ENCODE measurements around the gene GLB1L3. TPM values are rescaled to one million over a fixed set of nuclear protein-coding genes. Genes with fewer than 3 reads are reported as not detected.
"Not testable (repeated sequence)": the region's sequence is repeated elsewhere in the genome, so short reads cannot be mapped to it uniquely, and the experiment has no call there.

Gene GLB1L3
- total RNA-seq, 1 experiment from 2014 or later, result not detected

DNA sequence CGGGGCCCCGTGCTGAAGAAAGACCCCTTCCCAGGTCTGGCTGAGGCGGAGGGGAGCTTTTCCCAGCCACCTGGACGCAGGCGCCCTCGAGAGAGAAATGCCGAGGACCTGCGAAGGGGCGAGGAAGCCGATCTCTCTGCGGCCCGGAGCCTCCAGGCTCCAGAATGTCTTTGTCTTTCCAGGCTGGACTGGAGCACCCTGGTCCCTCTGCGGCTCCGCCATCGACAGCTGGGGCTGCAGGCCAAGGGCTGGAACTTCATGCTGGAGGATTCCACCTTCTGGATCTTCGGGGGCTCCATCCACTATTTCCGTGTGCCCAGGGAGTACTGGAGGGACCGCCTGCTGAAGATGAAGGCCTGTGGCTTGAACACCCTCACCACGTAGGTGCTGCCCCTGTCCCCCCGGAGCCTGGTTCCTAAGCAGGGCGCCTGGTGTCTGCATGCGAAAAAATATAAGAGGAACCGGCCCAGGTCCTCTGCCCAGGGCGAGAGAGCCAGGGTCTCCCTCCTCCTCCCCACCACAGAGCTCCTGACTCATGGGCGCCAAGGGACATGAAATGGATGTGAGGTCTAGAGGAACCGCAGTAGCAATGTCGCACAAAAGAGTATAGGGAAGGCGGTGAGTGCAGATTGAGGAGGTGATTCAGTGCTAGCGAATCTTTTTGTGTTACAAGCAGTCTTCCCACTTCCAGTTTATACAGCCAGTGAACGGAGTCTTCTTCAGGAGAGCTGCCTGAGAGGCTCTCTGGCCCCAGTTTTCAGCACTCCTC lies 66.6 kb downstream of the GLB1L3 start:
- Histone ChIP-seq H3K27me3 (replicated peaks; ENCODE audit: control insufficient read depth, insufficient read depth, low read length) (no peaks in the 10 kb centered on the region), H3K4me1 (peaks cover 5% of the 10 kb centered on the region; the same call in 1 of the 2 replicates), H3K9me3 (no peaks in the 10 kb centered on the region), H3K4me3 (ENCODE audit: low read depth, low read length) (no peak overlapping the region), H3K36me3 (ENCODE audit: control insufficient read depth, insufficient read depth, low read length) (no peaks in the 10 kb centered on the region)
- TF ChIP-seq, protein P1, sequence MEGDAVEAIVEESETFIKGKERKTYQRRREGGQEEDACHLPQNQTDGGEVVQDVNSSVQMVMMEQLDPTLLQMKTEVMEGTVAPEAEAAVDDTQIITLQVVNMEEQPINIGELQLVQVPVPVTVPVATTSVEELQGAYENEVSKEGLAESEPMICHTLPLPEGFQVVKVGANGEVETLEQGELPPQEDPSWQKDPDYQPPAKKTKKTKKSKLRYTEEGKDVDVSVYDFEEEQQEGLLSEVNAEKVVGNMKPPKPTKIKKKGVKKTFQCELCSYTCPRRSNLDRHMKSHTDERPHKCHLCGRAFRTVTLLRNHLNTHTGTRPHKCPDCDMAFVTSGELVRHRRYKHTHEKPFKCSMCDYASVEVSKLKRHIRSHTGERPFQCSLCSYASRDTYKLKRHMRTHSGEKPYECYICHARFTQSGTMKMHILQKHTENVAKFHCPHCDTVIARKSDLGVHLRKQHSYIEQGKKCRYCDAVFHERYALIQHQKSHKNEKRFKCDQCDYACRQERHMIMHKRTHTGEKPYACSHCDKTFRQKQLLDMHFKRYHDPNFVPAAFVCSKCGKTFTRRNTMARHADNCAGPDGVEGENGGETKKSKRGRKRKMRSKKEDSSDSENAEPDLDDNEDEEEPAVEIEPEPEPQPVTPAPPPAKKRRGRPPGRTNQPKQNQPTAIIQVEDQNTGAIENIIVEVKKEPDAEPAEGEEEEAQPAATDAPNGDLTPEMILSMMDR (IDR thresholded peaks at IDR 0.05; ENCODE audit: insufficient read depth in 1 of 2, low read depth in 1 of 2, low read length in 1 of 2, severe bottlenecking in 1 of 2, unreplicated experiment in 1 of 2), result no peak
- H3K9me3 Mint-ChIP-seq (ENCODE audit: unreplicated experiment), result no peaks in the 10 kb centered on the region
- H3K4me3 Mint-ChIP-seq (ENCODE audit: unreplicated experiment), result no peak overlapping the region
- intact Hi-C loops (cut with micrococcal nuclease; ENCODE audit: unreplicated experiment), result no loop called here
- H3K27me3 Mint-ChIP-seq (ENCODE audit: insufficient read depth, unreplicated experiment), result no peaks in the 10 kb centered on the region
- H3K36me3 Mint-ChIP-seq (ENCODE audit: insufficient read depth, unreplicated experiment), result no peaks in the 10 kb centered on the region
- no peak for DNase-seq
- no TSS peak for BruUV-seq (replicated peaks)
- CTCF ChIA-PET, result no interaction called here
- no peak overlapping the region for H3K27ac Mint-ChIP-seq (ENCODE audit: unreplicated experiment)
- H3K4me1 Mint-ChIP-seq (ENCODE audit: low read depth, unreplicated experiment), result peaks cover 9% of the 10 kb centered on the region
- POLR2A ChIA-PET, result no interaction called here

DNA sequence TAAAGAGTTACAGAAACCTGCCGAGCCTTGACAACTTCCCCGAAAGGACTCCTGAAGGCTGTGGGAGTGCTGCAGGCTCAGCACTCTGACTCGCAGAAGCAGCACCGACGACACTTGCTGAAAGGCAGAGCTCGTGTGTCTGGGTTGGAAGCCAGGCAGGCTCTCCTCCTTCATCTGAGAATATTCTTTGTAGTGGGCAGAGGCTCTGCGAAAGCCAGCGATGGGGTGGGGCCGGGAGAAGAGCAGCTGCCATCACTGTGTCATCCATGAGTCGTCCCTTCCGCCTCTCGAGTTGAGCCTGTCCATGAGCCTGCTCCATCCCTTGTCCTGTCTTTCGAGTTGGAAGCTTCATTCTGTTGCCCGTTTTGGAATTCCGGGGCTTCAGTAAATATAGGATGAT lies 67.5 kb downstream of the GLB1L3 start:
- ChIA-PET CTCF (no interaction called here), POLR2A (no interaction called here)
- no peak overlapping the region for H3K4me3 Mint-ChIP-seq (ENCODE audit: unreplicated experiment)
- peaks cover 9% of the 10 kb centered on the region for H3K4me1 Mint-ChIP-seq (ENCODE audit: low read depth, unreplicated experiment)
- Histone ChIP-seq H3K4me3 (ENCODE audit: low read depth, low read length) (no peak overlapping the region), H3K4me1 (peaks cover 5% of the 10 kb centered on the region; the same call in 1 of the 2 replicates), H3K36me3 (ENCODE audit: control insufficient read depth, insufficient read depth, low read length) (no peaks in the 10 kb centered on the region), H3K9me3 (no peaks in the 10 kb centered on the region), H3K27me3 (replicated peaks; ENCODE audit: control insufficient read depth, insufficient read depth, low read length) (no peaks in the 10 kb centered on the region)
- no peak for DNase-seq
- no peak overlapping the region for H3K27ac Mint-ChIP-seq (ENCODE audit: unreplicated experiment)
- intact Hi-C loops (cut with micrococcal nuclease; ENCODE audit: unreplicated experiment), result no loop called here
- H3K9me3 Mint-ChIP-seq (ENCODE audit: unreplicated experiment), result no peaks in the 10 kb centered on the region
- H3K36me3 Mint-ChIP-seq (ENCODE audit: insufficient read depth, unreplicated experiment), result no peaks in the 10 kb centered on the region
- TF ChIP-seq, protein P1 (IDR thresholded peaks at IDR 0.05; ENCODE audit: insufficient read depth in 1 of 2, low read depth in 1 of 2, low read length in 1 of 2, severe bottlenecking in 1 of 2, unreplicated experiment in 1 of 2), result no peak
- no peaks in the 10 kb centered on the region for H3K27me3 Mint-ChIP-seq (ENCODE audit: insufficient read depth, unreplicated experiment)
- BruUV-seq (replicated peaks), result no TSS peak

DNA sequence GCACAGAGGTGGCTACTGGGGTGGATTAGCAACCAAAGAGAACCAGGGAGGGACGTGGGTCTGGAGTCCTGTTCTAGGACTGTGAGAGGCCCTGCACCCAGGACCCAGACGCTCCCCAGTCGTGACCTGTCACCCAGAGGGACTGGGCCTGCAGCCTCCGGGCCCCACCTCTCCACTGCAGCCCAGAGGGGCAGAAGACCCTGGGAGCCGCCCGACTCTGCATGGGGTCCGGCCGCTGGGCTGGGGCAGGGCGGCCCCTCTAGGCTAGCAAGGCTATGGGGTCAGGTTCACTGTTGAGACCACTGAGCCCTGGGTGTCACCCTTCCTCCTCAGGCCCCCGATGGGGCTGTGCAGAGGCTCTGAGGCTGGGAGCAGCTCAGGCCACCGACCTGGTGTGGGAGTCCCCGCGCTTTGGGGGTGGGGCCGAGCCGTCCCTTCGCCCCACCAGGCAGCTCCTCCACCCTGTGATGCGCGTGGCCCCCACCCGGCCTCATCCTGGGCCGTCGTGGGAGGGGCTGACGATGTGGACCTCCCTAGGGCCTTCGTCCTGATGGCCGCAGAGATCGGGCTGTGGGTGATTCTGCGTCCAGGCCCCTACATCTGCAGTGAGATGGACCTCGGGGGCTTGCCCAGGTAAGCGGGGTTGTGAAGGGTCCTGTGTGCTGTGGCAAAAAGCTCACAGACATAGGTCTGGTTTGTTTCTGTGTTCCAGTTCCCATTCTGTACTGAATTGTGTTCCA lies 68.5 kb downstream of the GLB1L3 start:
- H3K4me1 ChIP-seq; H3K27ac Mint-ChIP-seq (ENCODE audit: unreplicated experiment); H3K4me3 Mint-ChIP-seq (ENCODE audit: unreplicated experiment); H3K4me1 Mint-ChIP-seq (ENCODE audit: low read depth, unreplicated experiment); H3K36me3 Mint-ChIP-seq (ENCODE audit: insufficient read depth, unreplicated experiment); H3K36me3 ChIP-seq (ENCODE audit: control insufficient read depth, insufficient read depth, low read length); DNase-seq; POLR2A ChIA-PET; H3K9me3 Mint-ChIP-seq (ENCODE audit: unreplicated experiment); H3K4me3 ChIP-seq (ENCODE audit: low read depth, low read length); intact Hi-C loops (cut with micrococcal nuclease; ENCODE audit: unreplicated experiment); BruUV-seq (replicated peaks); H3K9me3 ChIP-seq; CTCF ChIA-PET; H3K27me3 Mint-ChIP-seq (ENCODE audit: insufficient read depth, unreplicated experiment); H3K27me3 ChIP-seq (replicated peaks; ENCODE audit: control insufficient read depth, insufficient read depth, low read length): not testable (repeated sequence)

Measured in Caco-2 (cell line).